Measurements from ENCODE around the gene SLC9A3. TPM values are rescaled to one million over a fixed set of nuclear protein-coding genes. Genes with fewer than 3 reads are reported as not detected.

Gene SLC9A3
- total RNA-seq, 1 experiment from 2014 or later = 0.85 TPM

DNA sequence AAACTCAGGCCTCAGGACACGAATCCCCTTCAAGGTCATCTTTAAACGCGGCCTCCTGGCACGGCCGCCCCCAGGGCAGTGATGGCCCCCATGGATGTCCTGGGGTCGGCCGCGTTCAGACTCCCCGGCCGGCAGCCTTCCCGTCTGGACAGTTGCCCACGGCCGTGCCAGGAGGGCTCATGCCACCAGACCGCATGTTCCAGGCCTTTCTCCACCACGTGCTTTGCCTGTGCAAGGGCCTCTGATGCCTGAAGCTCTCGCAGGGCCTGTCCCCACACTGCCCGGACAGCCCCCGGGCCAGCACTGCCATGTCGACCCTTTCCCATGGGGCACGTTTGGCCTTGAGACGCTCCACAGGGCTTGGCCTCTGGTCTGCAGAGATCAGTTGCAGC is 34.6 kb downstream of the SLC9A3 start:
- Histone ChIP-seq H3K27ac (ENCODE audit: insufficient read length, low read depth, low read length) (no peak overlapping the region), H3K18ac (ENCODE audit: insufficient read length, low read depth, low read length) (no peak overlapping the region), H3K4me1 (ENCODE audit: insufficient read depth, low read length) (no peaks in the 10 kb centered on the region; the same call in 1 of the 2 replicates), H4K20me1 (ENCODE audit: control insufficient read depth, insufficient read depth, insufficient read length) (no peaks in the 10 kb centered on the region), H3K23ac (ENCODE audit: insufficient read length, low read depth, low read length) (no peak overlapping the region), H3K14ac (ENCODE audit: insufficient read depth, low read length) (no peak overlapping the region), H4K91ac (ENCODE audit: insufficient read length, low read depth, low read length) (no peak overlapping the region), H2BK5ac (ENCODE audit: insufficient read length, low read length) (no peak overlapping the region), H2BK12ac (ENCODE audit: insufficient read length, low read depth, low read length) (no peak overlapping the region), H3K9ac (ENCODE audit: extremely low read depth, insufficient read length, low read length) (no peak overlapping the region), H3T11ph (ENCODE audit: low read length) (no peak overlapping the region), H3K9me3 (ENCODE audit: control insufficient read depth, low read depth, low read length) (no peaks in the 10 kb centered on the region), H2BK20ac (ENCODE audit: low read depth, low read length, poor library complexity, severe bottlenecking) (no peak overlapping the region), H3K23me2 (ENCODE audit: insufficient read length, low read depth, low read length, poor library complexity, severe bottlenecking) (no peaks in the 10 kb centered on the region), H2BK120ac (ENCODE audit: low read depth, low read length, poor library complexity, severe bottlenecking) (no peak overlapping the region), H3K79me1 (ENCODE audit: insufficient read depth, low read depth, low read length, poor library complexity, severe bottlenecking) (no peaks in the 10 kb centered on the region), H4K8ac (replicated peaks; ENCODE audit: insufficient read length, low read depth, low read length) (no peak overlapping the region), H2AK5ac (ENCODE audit: insufficient read length, low read length) (no peak overlapping the region), H3K79me2 (ENCODE audit: insufficient read depth, low read length) (no peaks in the 10 kb centered on the region), H3K27me3 (ENCODE audit: insufficient read depth, low read length) (peaks cover 19% of the 10 kb centered on the region; the same call in 1 of the 2 replicates), H4K5ac (ENCODE audit: insufficient read length, low read depth, low read length) (no peak overlapping the region), H2AFZ (ENCODE audit: low read length) (no peak overlapping the region), H3K4me2 (ENCODE audit: insufficient read depth, insufficient read length, low read length) (no peak overlapping the region), H3K4ac (ENCODE audit: low read depth, low read length) (no peak overlapping the region), H3K56ac (ENCODE audit: insufficient read length, low read depth, low read length) (no peak overlapping the region), H2BK15ac (ENCODE audit: low read depth, low read length) (no peak overlapping the region)
- no peak for DNase-seq
- H3K4me1 Mint-ChIP-seq = peaks cover 4 to 13% of the 10 kb centered on the region in 2 experiments
- TF ChIP-seq CTCF (conservative IDR thresholded peaks at IDR 0.05) = no peak
- H3K27ac Mint-ChIP-seq = no peak overlapping the region
- WGBS (ENCODE audit: extremely low coverage, insufficient read length, low lambda C conversion rate) = no CpG with 5 or more reads among the region's 21 CpGs
- no peak overlapping the region for H3K4me3 Mint-ChIP-seq
- H3K36me3 Mint-ChIP-seq (ENCODE audit: insufficient read depth in 1 of 3, low read depth in 3 of 3) = no peaks in the 10 kb centered on the region
- H3K27me3 Mint-ChIP-seq (ENCODE audit: low read depth) = peaks cover 30% of the 10 kb centered on the region
- no peaks in the 10 kb centered on the region for H3K9me3 Mint-ChIP-seq

All from H9 (cell line).